Stimulated activated CD8-positive, alpha-beta memory T cell treated with anti-CD3 and anti-CD28 coated beads, Interleukin-4, amount 100 ng/mL, for 1 hour (primary cell): Measurements from ENCODE around the gene GRIK4.

Source experiments
- DNase-seq, 2 donors: peaks; one replicate each; pipeline ENCODE4 v3.0.0-alpha.2; 2020; ENCODE audit warnings: low read depth in 2 of 2, low spot score in 1 of 2

The GRIK4 gene

GRCh38 chr11:120510406-120511115, 987 bp upstream of the GRIK4 start:
- no peak for DNase-seq

GRCh38 chr11:120511820-120512738, 531 bp downstream of the GRIK4 start:
- DNase-seq, result no peak

- no peak for DNase-seq
Observed at GRCh38 chr11:120512739-120513435, 1.3 kb downstream of the GRIK4 start.

GRCh38 chr11:120513436-120514315, 2.1 kb downstream of the GRIK4 start:
- DNase-seq, result no peak

- DNase-seq, result no peak
Observed at GRCh38 chr11:120514541-120515121, 3.1 kb downstream of the GRIK4 start.

GRCh38 chr11:120515186-120515723, 3.7 kb downstream of the GRIK4 start:
- DNase-seq, result no peak

GRCh38 chr11:120516461-120517389, 5.2 kb downstream of the GRIK4 start:
- no peak for DNase-seq

GRCh38 chr11:120517390-120517761, 5.8 kb downstream of the GRIK4 start:
- DNase-seq, result no peak

GRCh38 chr11:120517801-120518291, 6.3 kb downstream of the GRIK4 start:
- no peak for DNase-seq

- no peak for DNase-seq
Observed at GRCh38 chr11:120518356-120518755, 6.8 kb downstream of the GRIK4 start.

- DNase-seq, result no peak
Observed at GRCh38 chr11:120519474-120519873, 7.9 kb downstream of the GRIK4 start.

GRCh38 chr11:120520091-120520822, 8.7 kb downstream of the GRIK4 start:
- no peak for DNase-seq

GRCh38 chr11:120521176-120521575, 9.6 kb downstream of the GRIK4 start:
- no peak for DNase-seq

GRCh38 chr11:120522021-120522420, 10.5 kb downstream of the GRIK4 start:
- no peak for DNase-seq

- no peak for DNase-seq
Observed at GRCh38 chr11:120522736-120523135, 11.2 kb downstream of the GRIK4 start.

- no peak for DNase-seq
Observed at GRCh38 chr11:120523196-120523595, 11.6 kb downstream of the GRIK4 start.

- no peak for DNase-seq
Observed at GRCh38 chr11:120524536-120525085, 13.1 kb downstream of the GRIK4 start.
